Cerebellar cortex (tissue), 1 donor: Measurements from ENCODE around the gene CD300E.
"Not testable (repeated sequence)": the region's sequence is repeated elsewhere in the genome, so short reads cannot be mapped to it uniquely, and the experiment has no call there.

ENCODE experiments used
- DNase-seq: peaks from one replicate; pipeline ENCODE4 v3.0.0-alpha.2; 2015; ENCODE audit warnings: low spot score

CD300E gene, protein sequence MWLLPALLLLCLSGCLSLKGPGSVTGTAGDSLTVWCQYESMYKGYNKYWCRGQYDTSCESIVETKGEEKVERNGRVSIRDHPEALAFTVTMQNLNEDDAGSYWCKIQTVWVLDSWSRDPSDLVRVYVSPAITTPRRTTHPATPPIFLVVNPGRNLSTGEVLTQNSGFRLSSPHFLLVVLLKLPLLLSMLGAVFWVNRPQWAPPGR

GRCh38 chr17:74623693-74624093, at the start of gene CD300E:
TSS of gene CD300E (minus strand) at chr17:74623738. CDS start at chr17:74623621, 117 bp downstream.
- DNase-seq = no peak

GRCh38 chr17:74671031-74671771, 47.7 kb upstream of the CD300E start:
- DNase-seq = peak; percentile 82

- peak; percentile 47 for DNase-seq
Measured at GRCh38 chr17:74670329-74670728, 46.8 kb upstream of the CD300E start.

GRCh38 chr17:74663561-74663960, 40.0 kb upstream of the CD300E start:
- no peak for DNase-seq

DNA sequence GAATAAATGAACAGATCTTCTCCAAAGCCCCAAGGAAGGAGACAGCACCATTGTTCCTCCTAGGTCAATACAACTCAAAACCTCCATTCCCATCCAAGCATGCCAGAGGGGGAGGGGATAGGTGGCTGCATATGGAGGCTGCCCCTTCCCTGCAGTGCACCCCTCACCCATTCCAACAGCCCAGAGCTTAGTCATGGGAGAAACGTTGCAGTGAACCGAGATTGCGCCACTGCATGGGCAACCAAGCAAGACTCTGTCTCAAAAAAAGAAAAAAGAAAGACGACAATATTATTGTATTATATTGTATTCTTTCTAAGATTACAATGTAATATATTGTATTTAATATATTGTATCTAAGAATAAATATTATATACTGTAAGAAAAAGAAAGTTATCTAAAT, 36.4 kb upstream of the CD300E start:
- DNase-seq = no peak

- no peak for DNase-seq
Measured at GRCh38 chr17:74658620-74659019, 35.1 kb upstream of the CD300E start.

- DNase-seq = no peak
Measured at GRCh38 chr17:74654742-74655141, 31.2 kb upstream of the CD300E start.

GRCh38 chr17:74652020-74652419, 28.5 kb upstream of the CD300E start:
- DNase-seq = no peak

- DNase-seq = no peak
Measured at GRCh38 chr17:74649909-74650308, 26.4 kb upstream of the CD300E start.

DNA sequence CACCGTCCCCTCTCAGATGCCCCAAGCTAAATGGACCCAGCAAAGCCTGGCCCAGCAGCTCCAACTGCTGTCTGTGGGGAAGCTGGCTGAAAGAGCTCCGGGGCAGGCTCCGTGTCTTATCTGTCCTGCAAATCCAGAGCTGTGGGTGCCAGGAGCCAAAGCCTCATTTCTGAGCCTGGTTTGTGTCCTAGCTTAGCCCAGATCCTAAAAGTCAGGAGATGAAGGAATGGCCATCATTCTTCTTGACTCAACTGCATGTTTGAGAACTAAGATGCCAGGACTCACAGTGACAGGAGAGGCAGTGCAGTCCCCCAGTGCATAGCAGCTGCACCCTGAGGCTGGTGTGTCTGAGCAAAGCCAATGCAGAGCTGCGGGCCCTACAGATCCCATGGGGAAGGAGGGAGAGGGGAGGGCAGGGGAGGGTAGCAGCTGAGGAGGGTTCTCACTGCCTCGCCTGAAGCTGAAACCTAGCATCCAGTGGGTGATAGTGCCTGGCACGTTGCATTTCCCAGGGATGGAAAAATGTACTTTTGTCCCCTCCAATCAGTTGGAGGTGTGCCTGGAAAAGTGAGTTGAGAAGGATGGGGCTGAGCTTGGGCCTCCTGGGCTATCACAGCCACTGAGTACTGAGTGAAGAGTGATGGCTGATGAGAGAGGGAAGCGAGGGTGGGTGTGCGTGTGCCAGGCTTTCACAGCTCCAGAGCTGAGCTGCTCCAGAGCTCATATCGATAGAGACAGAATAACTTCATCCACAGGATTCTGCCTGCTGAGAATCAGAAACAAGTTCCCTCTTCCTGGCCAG, 24.5 kb upstream of the CD300E start:
- no peak for DNase-seq

DNA sequence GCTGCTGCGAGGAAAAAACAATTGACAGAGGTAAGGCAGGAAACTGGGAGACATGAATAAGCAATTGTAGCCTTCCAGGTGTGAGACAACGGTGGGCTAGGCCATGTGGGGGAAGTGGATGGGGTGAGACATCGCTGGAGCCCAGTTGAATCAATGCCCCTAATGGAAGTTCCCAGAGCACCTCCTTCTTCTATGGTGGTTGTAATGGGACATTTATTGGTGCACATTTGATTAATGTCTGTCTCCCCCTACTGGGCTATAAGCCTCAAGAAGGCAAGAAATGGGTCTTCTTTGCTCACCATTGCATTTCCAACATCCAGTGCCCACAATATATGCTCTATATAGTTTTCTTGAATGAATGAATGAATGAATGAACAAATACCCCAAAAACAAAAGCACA, 22.7 kb upstream of the CD300E start:
- DNase-seq = peak; percentile 32

GRCh38 chr17:74645010-74645409, 21.5 kb upstream of the CD300E start:
- no peak for DNase-seq

DNA sequence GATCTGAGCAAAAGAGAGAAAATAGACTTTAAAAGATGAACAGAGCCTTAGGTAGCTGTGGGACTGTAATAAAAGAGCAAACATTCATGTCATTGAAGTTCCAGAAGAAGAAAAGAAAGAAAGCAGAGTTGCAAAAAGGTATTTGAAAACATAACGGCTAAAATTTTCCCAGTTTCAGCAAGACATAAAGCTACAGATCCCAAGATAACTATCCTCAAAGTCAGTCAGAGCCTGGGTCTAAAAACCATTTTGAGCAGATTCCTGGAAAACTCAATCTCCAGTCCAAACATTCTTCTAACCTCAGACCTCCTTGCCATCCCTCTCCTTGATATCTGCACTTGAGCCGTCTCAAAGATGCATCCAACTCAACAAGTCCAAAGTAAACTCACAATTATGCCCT, 20.9 kb upstream of the CD300E start:
- DNase-seq = no peak

DNA sequence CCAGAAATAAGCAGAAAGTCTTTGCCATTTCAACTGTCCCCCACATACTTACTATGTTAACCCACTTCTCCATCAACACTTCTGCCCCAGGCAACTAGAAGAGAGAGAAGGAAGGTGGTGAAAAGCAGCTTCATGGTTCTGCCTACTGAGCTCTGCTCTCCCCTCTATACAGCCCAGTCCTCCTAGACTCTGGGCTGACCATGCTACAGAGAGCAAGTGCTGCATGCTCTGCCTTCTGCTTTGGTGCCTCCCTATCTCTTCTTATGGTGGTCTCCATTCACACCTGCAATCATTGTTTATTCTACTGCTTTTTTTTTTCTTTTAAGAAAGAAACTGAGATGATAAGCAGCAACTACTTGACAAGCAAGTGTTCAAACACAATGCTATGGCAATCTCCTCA, 20.3 kb upstream of the CD300E start:
- DNase-seq = no peak

GRCh38 chr17:74642995-74643394, 19.5 kb upstream of the CD300E start:
- no peak for DNase-seq

DNA sequence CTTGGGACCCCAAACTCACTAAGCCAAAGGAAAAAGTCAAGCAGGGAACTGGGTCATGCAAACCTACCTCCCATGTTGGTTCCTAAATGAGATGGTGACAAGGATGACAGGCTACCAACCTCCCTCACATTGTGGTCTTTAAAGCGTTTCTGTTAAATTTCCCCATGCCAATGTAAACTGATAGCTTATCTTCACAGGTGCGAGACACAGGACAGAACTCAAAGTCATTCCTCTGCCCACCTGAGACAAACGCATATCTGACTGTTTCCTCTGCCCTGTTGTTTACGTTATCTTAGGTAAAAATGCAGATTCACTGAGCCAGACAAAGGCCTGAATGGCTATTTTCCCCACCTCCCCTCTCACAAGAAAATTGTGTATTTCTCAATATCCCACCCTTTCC, 19.0 kb upstream of the CD300E start:
- no peak for DNase-seq

- no peak for DNase-seq
Measured at GRCh38 chr17:74641958-74642298, 18.4 kb upstream of the CD300E start.

GRCh38 chr17:74641224-74641957, 17.9 kb upstream of the CD300E start:
- no peak for DNase-seq

GRCh38 chr17:74639704-74640151, 16.2 kb upstream of the CD300E start:
- DNase-seq = no peak

DNA sequence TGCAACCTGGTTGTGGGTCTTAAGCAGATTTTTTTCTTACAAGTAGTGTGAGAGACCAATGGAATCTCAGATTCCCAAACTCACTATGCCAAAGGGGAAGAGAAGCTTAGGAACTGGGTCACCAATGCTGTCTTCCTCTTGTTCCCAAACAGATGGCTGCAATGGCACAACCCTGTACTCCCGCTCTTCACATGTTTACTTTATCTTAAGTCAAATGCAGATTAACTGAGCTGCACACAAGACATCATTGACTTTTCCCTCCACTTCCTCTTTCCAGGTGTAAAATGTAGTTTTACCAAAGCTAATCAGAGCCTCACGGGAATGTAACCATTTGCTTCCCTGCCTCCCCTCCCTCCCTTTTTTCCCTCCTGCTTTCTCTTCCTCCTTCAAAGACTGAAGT, 14.4 kb upstream of the CD300E start:
- DNase-seq = peak; percentile 62

GRCh38 chr17:74637265-74637664, 13.7 kb upstream of the CD300E start:
- DNase-seq = peak; percentile 21

DNA sequence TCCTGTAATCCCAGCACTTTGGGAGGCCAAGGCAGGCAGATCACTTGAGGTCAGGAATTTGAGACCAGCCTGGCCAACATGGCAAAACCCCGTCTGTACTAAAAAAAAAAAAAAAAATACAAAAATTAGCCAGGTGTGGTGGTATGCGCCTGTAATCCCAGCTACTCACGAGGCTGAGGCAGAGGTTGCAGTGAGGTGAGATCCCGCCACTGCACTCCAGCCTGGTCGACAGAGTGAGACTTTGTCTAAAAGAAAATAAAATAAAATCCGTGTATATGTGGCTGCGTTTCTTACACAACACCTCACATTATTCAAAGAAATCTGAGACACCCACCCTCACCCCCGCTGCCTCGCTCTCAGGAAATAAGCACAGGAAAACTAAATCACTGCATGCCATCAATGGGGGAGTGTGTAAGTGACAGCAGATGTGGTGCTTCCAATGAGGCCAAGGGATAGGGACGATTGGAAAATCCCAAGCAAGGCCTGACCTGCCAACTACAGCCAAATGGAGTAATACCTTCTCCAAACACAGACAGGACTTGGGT, 13.1 kb upstream of the CD300E start:
- DNase-seq = not testable (repeated sequence)
